ENCODE data around the gene ZNF407.

The ZNF407 gene

GRCh38 chr18:75049455-75049789, 451.8 kb downstream of the ZNF407 start:
- CTCF ChIA-PET = no interaction called here
- no peak for TF ChIP-seq CTCF (conservative IDR thresholded peaks at IDR 0.05; ENCODE audit: low read depth)
- no peak for DNase-seq (ENCODE audit: low spot score)
- no peak overlapping the region for H3K27ac ChIP-seq
- POLR2A ChIA-PET (ENCODE audit: low non-redundant PET) = no interaction called here

GRCh38 chr18:75051757-75052156, 454.1 kb downstream of the ZNF407 start:
- POLR2A ChIA-PET (ENCODE audit: low non-redundant PET) = no interaction called here
- no peak for DNase-seq (ENCODE audit: low spot score)
- no peak overlapping the region for H3K27ac ChIP-seq
- no peak for TF ChIP-seq CTCF (conservative IDR thresholded peaks at IDR 0.05; ENCODE audit: low read depth)
- CTCF ChIA-PET = no interaction called here

- TF ChIP-seq CTCF (conservative IDR thresholded peaks at IDR 0.05; ENCODE audit: low read depth) = no peak
- POLR2A ChIA-PET (ENCODE audit: low non-redundant PET) = no interaction called here
- no peak overlapping the region for H3K27ac ChIP-seq
- CTCF ChIA-PET = no interaction called here
- no peak for DNase-seq (ENCODE audit: low spot score)
Measured at GRCh38 chr18:75052475-75052874, 454.8 kb downstream of the ZNF407 start.

- DNase-seq (ENCODE audit: low spot score) = no peak
- no peak overlapping the region for H3K27ac ChIP-seq
- ChIA-PET POLR2A (ENCODE audit: low non-redundant PET) (no interaction called here), CTCF (no interaction called here)
- TF ChIP-seq CTCF (conservative IDR thresholded peaks at IDR 0.05; ENCODE audit: low read depth) = no peak
Measured at GRCh38 chr18:75053028-75053629, 455.5 kb downstream of the ZNF407 start.

GRCh38 chr18:75054046-75054445, 456.4 kb downstream of the ZNF407 start:
- CTCF ChIA-PET = no interaction called here
- DNase-seq (ENCODE audit: low spot score) = no peak

GRCh38 chr18:75054611-75055010, 456.9 kb downstream of the ZNF407 start:
- no peak for DNase-seq (ENCODE audit: low spot score)
- no peak for TF ChIP-seq CTCF (conservative IDR thresholded peaks at IDR 0.05; ENCODE audit: low read depth)
- POLR2A ChIA-PET (ENCODE audit: low non-redundant PET) = no interaction called here
- no peak overlapping the region for H3K27ac ChIP-seq
- CTCF ChIA-PET = no interaction called here

More at GRCh38 chr18:75054046-75054445, 456.4 kb downstream of the ZNF407 start:
- POLR2A ChIA-PET (ENCODE audit: low non-redundant PET) = no interaction called here
- no peak for TF ChIP-seq CTCF (conservative IDR thresholded peaks at IDR 0.05; ENCODE audit: low read depth)
- H3K27ac ChIP-seq = no peak overlapping the region
